HEK293 (cell line): Measurements from ENCODE around the gene PEX11G.

Source experiments
- CTCF ChIA-PET: fragments of 350-600 bp; formaldehyde crosslinking; extraction: SDS; loops from one replicate; lab custom pipeline; 2021; ENCODE audit warnings: antibody characterized with exemption; lab: Yijun Ruan, JAX
- POLR2A ChIA-PET: fragments of 300-600 bp; formaldehyde crosslinking; extraction: SDS; loops from one replicate; lab custom pipeline; 2020; ENCODE audit warnings: antibody characterized with exemption, inconsistent platforms; lab: Yijun Ruan, JAX
- H3K27ac ChIP-seq: fragments of 200-500 bp; sonication (Bioruptor generic); 2 replicates; pipeline ENCODE4 v1.5.1; 2014; ENCODE audit warnings: low read depth, low read length, control low read depth, inconsistent platforms; ENCODE audit errors: extremely low read depth
- H3K36me3 ChIP-seq, 2 experiments: fragments of 200-500 bp in 1 of 2; sonication (Bioruptor generic) in 1 of 2; 1 replicate in 1 of 2; 2 replicates in 1 of 2; pipeline ENCODE4 v1.5.1; 2014 to 2017; ENCODE audit warnings: inconsistent platforms in 2 of 2, low read length in 2 of 2; ENCODE audit not compliant: control insufficient read depth in 2 of 2, insufficient read depth in 1 of 2
- H3K4me1 ChIP-seq: fragments of 200-500 bp; sonication (Bioruptor generic); 2 replicates; pipeline ENCODE4 v1.5.1; 2014; ENCODE audit warnings: mild to moderate bottlenecking, low read length, inconsistent platforms; ENCODE audit not compliant: control insufficient read depth, insufficient read depth
- H3K4me3 ChIP-seq: 2 replicates; pipeline ENCODE4 v1.5.1; 2011; ENCODE audit warnings: low read depth, mild to moderate bottlenecking, control low read depth, low read length, moderate library complexity
- H3K9me3 ChIP-seq: fragments of 200-500 bp; sonication (Bioruptor generic); 2 replicates; pipeline ENCODE4 v1.5.1; 2014; ENCODE audit warnings: low read depth, low read length, inconsistent platforms; ENCODE audit not compliant: control insufficient read depth, insufficient read depth
- CTCF ChIP-seq: fragments of 450-650 bp; formaldehyde crosslinking; IDR thresholded peaks from 2 replicates; pipeline ENCODE4 v1.5.1; 2016; ENCODE audit warnings: missing biosample characterization, missing genetic modification characterization
- HOXA7 ChIP-seq: sonication (generic); formaldehyde crosslinking; IDR thresholded peaks from 2 replicates; pipeline ENCODE4 v1.8.1; 2022; ENCODE audit warnings: missing genetic modification reagents, borderline replicate concordance
- KLF1 ChIP-seq: fragments of 450-650 bp; formaldehyde crosslinking; IDR thresholded peaks from 2 replicates; pipeline ENCODE4 v1.5.1; 2016; ENCODE audit warnings: missing biosample characterization, missing genetic modification characterization
- KLF16 ChIP-seq: fragments of 450-650 bp; formaldehyde crosslinking; IDR thresholded peaks from 2 replicates; pipeline ENCODE4 v1.5.1; 2017; ENCODE audit warnings: missing biosample characterization, missing genetic modification characterization
- PBX3 ChIP-seq: sonication (generic); formaldehyde crosslinking; IDR thresholded peaks from 2 replicates; pipeline ENCODE4 v1.8.1; 2022; ENCODE audit warnings: mild to moderate bottlenecking, moderate library complexity, missing genetic modification reagents
- ZBTB20 ChIP-seq: fragments of 450-650 bp; formaldehyde crosslinking; IDR thresholded peaks from 2 replicates; pipeline ENCODE4 v1.5.1; 2016; ENCODE audit warnings: missing biosample characterization, missing genetic modification characterization
- ZNF280C ChIP-seq: fragments of 450-650 bp; formaldehyde crosslinking; IDR thresholded peaks from 2 replicates; pipeline ENCODE4 v1.5.1; 2016; ENCODE audit warnings: missing biosample characterization, missing genetic modification characterization
- ZNF280D ChIP-seq: fragments of 450-650 bp; formaldehyde crosslinking; IDR thresholded peaks from 2 replicates; pipeline ENCODE4 v1.5.1; 2016; ENCODE audit warnings: missing biosample characterization, missing genetic modification characterization
- ZNF311 ChIP-seq: fragments of 450-650 bp; formaldehyde crosslinking; IDR thresholded peaks from 2 replicates; pipeline ENCODE4 v1.5.1; 2017; ENCODE audit warnings: missing biosample characterization, missing genetic modification characterization, borderline replicate concordance
- ZNF362 ChIP-seq: fragments of 450-650 bp; formaldehyde crosslinking; IDR thresholded peaks from 2 replicates; pipeline ENCODE4 v1.5.1; 2016; ENCODE audit warnings: missing biosample characterization, missing genetic modification characterization
- ZNF416 ChIP-seq: fragments of 450-650 bp; formaldehyde crosslinking; IDR thresholded peaks from 2 replicates; pipeline ENCODE4 v1.5.1; 2016; ENCODE audit warnings: missing biosample characterization, missing genetic modification characterization
- ZNF426 ChIP-seq: fragments of 450-650 bp; formaldehyde crosslinking; IDR thresholded peaks from 2 replicates; pipeline ENCODE4 v1.5.1; 2017; ENCODE audit warnings: missing biosample characterization, missing genetic modification characterization, mild to moderate bottlenecking, inconsistent platforms, moderate library complexity
- ZNF433 ChIP-seq: fragments of 450-650 bp; formaldehyde crosslinking; IDR thresholded peaks from 2 replicates; pipeline ENCODE4 v1.5.1; 2016; ENCODE audit warnings: missing biosample characterization, missing genetic modification characterization, low read depth
- ZNF558 ChIP-seq: fragments of 450-650 bp; formaldehyde crosslinking; IDR thresholded peaks from 2 replicates; pipeline ENCODE4 v1.5.1; 2016; ENCODE audit warnings: missing biosample characterization, missing genetic modification characterization
- ZSCAN23 ChIP-seq: fragments of 450-650 bp; formaldehyde crosslinking; IDR thresholded peaks from 2 replicates; pipeline ENCODE4 v1.5.1; 2016; ENCODE audit warnings: missing biosample characterization, missing genetic modification characterization

PEX11G gene

GRCh38 chr19:7429638-7430282, 59.1 kb downstream of the PEX11G start:
- H3K4me3 ChIP-seq: no peak overlapping the region
- no peaks in the 10 kb centered on the region for H3K4me1 ChIP-seq
- CTCF ChIA-PET: no interaction called here
- H3K27ac ChIP-seq: no peak overlapping the region
- TF ChIP-seq ZNF426 (tag by site-specific recombination): no peak
- no peak for TF ChIP-seq KLF1 (tag by site-specific recombination)
- no peak for TF ChIP-seq ZNF280C
- H3K9me3 ChIP-seq: no peaks in the 10 kb centered on the region
- no peaks in the 10 kb centered on the region; a peak in 1 of 3 replicates for H3K36me3 ChIP-seq
- POLR2A ChIA-PET: no interaction called here

GRCh38 chr19:7428651-7429113, 60.2 kb downstream of the PEX11G start:
- ChIA-PET CTCF (no interaction called here), POLR2A (no interaction called here)
- Histone ChIP-seq H3K9me3 (no peaks in the 10 kb centered on the region), H3K27ac (no peak overlapping the region), H3K4me1 (no peaks in the 10 kb centered on the region), H3K4me3 (no peak overlapping the region), H3K36me3 (no peaks in the 10 kb centered on the region; a peak in 1 of 3 replicates)
- TF ChIP-seq ZNF280D (tag by site-specific recombination) (no peak), ZNF416 (tag by site-specific recombination) (no peak), ZNF433 (tag by site-specific recombination) (no peak), ZNF311 (tag by site-specific recombination) (no peak), ZBTB20 (tag by site-specific recombination) (no peak), ZNF558 (tag by site-specific recombination) (no peak), CTCF (tag by site-specific recombination) (no peak), PBX3 (CRISPR knock-in tag) (no peak), KLF16 (tag by site-specific recombination) (no peak), ZSCAN23 (tag by site-specific recombination) (no peak), HOXA7 (CRISPR knock-in tag) (no peak), ZNF362 (no peak)
